C4-2B (cell line): ENCODE data around the gene PI16.

Experiments
- CTCF ChIP-seq: fragments of 450-650 bp; conservative IDR thresholded peaks from 2 replicates; pipeline ENCODE4 v1.5.1; 2017; ENCODE audit warnings: mild to moderate bottlenecking
- ZFX ChIP-seq: fragments of 450-650 bp; IDR thresholded peaks from 2 replicates; pipeline ENCODE4 v1.6.1; 2017

GRCh38 chr6:36929607-36930006, 24.9 kb upstream of the PI16 start:
- TF ChIP-seq CTCF: no peak
- no peak for TF ChIP-seq ZFX
